Subcutaneous preadipocyte (primary cell): ENCODE data around the gene JMJD1C. TPM values are rescaled to one million over a fixed set of nuclear protein-coding genes. Genes with fewer than 3 reads are reported as not detected.

ENCODE experiments used
- small RNA-seq: library from RNA; depleted of rRNA; stranded (forward); fragments of <200 nt; gene quantifications from one replicate; pipeline ENCODE3, GENCODE V24; 2012
- total RNA-seq: library from RNA; depleted of rRNA; stranded (reverse); fragments of >200 nt; gene quantifications from 2 replicates; pipeline ENCODE4 v1.2.3, GENCODE V29; 2012

JMJD1C gene
- total RNA-seq: 66.1 and 111 TPM in 2 replicates

GRCh38 chr10:63465293-63466143 is at the start of gene JMJD1C:
JMJD1C (minus strand) TSS chr10:63465977; CDS start chr10:63465662, 315 bp downstream.

GRCh38 chr10:63133056-63133820 is 332.5 kb downstream of the JMJD1C start, which contains the start of gene NRBF2:
NRBF2 (plus strand) TSS chr10:63133328; CDS start chr10:63133471, 143 bp downstream.

Small RNA genes lying within 50 kb of the gene (small RNA-seq; reads per million reads assigned to genes)
- not detected for gene AC022022.1
- 1.0 reads per million, percentile 60 among the genes with 10 or more reads in this experiment for gene MIR1296

Other genes with a start within 250 kb of the JMJD1C start
- 49.6 and 51.2 TPM in 2 replicates for gene REEP3, start 55.4 kb upstream of the JMJD1C start, total RNA-seq